Neutrophil (primary cell): ENCODE measurements around the gene JOSD1.

Experiments
- H3K27ac ChIP-seq: fragments of 200-600 bp; sonication (generic); 2 replicates; pipeline ENCODE4 v1.5.1; 2016; ENCODE audit warnings: mild to moderate bottlenecking, moderate library complexity
- H3K27me3 ChIP-seq: fragments of 200-600 bp; sonication (generic); 2 replicates; pipeline ENCODE4 v1.6.0; 2016; ENCODE audit warnings: mild to moderate bottlenecking
- H3K36me3 ChIP-seq: fragments of 200-600 bp; sonication (generic); 2 replicates; pipeline ENCODE4 v1.5.1; 2017
- H3K4me1 ChIP-seq, 2 experiments: fragments of 200-600 bp in 1 of 2; sonication (generic) in 1 of 2; 1 replicate in 1 of 2; 2 replicates in 1 of 2; pipeline versions ENCODE4 v1.5.1 to v1.6.1; 2013 to 2016; ENCODE audit warnings: low read depth in 1 of 2, low read length in 1 of 2, mild to moderate bottlenecking in 1 of 2, moderate library complexity in 1 of 2; ENCODE audit not compliant: control insufficient read depth in 1 of 2, insufficient read depth in 1 of 2
- H3K4me3 ChIP-seq, 2 experiments: fragments of 200-600 bp in 1 of 2; sonication (generic) in 1 of 2; 1 replicate in 1 of 2; 2 replicates in 1 of 2; pipeline ENCODE4 v1.5.1; 2013 to 2016; ENCODE audit warnings: low read depth in 1 of 2, low read length in 1 of 2, mild to moderate bottlenecking in 1 of 2, moderate library complexity in 1 of 2
- H3K9me3 ChIP-seq: fragments of 200-600 bp; sonication (generic); 2 replicates; pipeline ENCODE4 v1.5.1; 2016
- TF ChIP-seq, protein P1 (sequence below): fragments of 200-600 bp; sonication (generic); IDR thresholded peaks from 2 replicates; pipeline ENCODE4 v1.5.1; 2016; ENCODE audit warnings: antibody characterized with exemption

JOSD1 gene

DNA sequence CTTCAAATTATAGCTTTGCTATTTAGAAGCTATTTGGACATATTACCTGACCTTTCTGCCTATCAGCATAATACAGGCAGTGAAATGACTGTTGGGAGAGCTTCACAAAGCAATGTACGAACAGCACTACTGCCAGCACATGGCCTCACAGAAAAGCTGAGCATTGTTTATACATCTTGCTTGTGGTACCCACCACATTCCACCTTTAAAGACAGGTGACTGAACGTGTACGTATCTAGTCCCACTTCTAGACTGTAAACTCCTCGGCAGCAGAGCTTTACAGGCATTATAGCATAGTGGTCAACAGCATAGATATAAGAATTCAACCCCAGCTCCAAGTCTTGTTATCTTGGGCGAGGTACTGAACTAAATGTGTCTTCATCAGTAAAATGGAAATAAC lies 1.6 kb downstream of the JOSD1 start:
- Histone ChIP-seq H3K4me3 (no peak overlapping the region), H3K4me1 (peaks cover 32 to 36% of the 10 kb centered on the region in 2 experiments), H3K27ac (peak overlapping the region; percentile 98)

DNA sequence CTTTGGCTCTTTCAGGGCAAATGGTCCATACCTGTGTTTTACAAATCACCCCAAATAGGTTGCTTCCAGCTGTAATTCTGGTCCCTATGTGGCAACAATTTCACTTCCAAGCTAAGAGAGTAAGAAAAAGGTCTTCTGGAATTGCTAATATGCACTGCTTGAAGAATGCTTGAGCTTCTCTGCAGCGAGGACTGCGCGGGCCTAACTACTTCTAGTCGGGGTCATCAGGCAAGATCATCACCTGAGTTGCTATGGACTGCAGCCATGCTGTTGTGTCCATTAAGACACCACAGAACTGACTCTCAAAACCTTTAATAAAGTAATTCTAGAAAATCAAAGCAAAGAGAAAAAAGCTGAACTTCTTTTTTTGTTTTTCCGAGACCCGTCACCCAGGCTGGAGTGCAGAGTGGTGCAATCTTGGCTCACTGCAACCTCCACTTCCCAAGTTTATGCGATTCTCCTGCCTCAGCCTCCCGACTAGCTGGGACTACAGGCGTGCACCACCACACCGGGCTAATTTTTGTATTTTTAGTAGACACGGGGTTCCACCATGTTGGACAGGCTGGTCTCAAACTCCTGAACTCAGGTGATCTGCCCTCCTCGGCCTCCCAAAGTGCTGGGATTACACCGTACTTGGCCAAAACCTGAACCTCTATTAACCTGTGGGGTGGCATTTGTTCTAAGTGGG lies 2.2 kb downstream of the JOSD1 start:
- Histone ChIP-seq H3K9me3 (no peaks in the 10 kb centered on the region), H3K27me3 (no peaks in the 10 kb centered on the region), H3K4me3 (no peak overlapping the region), H3K27ac (no peak overlapping the region), H3K36me3 (no peaks in the 10 kb centered on the region), H3K4me1 (peaks cover 32 to 36% of the 10 kb centered on the region in 2 experiments)
- TF ChIP-seq, protein P1, sequence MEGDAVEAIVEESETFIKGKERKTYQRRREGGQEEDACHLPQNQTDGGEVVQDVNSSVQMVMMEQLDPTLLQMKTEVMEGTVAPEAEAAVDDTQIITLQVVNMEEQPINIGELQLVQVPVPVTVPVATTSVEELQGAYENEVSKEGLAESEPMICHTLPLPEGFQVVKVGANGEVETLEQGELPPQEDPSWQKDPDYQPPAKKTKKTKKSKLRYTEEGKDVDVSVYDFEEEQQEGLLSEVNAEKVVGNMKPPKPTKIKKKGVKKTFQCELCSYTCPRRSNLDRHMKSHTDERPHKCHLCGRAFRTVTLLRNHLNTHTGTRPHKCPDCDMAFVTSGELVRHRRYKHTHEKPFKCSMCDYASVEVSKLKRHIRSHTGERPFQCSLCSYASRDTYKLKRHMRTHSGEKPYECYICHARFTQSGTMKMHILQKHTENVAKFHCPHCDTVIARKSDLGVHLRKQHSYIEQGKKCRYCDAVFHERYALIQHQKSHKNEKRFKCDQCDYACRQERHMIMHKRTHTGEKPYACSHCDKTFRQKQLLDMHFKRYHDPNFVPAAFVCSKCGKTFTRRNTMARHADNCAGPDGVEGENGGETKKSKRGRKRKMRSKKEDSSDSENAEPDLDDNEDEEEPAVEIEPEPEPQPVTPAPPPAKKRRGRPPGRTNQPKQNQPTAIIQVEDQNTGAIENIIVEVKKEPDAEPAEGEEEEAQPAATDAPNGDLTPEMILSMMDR, result no peak

More for the DNA sequence above, 1.6 kb downstream of the JOSD1 start:
- TF ChIP-seq, protein P1, result no peak
- Histone ChIP-seq H3K27me3 (no peaks in the 10 kb centered on the region), H3K9me3 (no peaks in the 10 kb centered on the region), H3K36me3 (no peaks in the 10 kb centered on the region)

DNA sequence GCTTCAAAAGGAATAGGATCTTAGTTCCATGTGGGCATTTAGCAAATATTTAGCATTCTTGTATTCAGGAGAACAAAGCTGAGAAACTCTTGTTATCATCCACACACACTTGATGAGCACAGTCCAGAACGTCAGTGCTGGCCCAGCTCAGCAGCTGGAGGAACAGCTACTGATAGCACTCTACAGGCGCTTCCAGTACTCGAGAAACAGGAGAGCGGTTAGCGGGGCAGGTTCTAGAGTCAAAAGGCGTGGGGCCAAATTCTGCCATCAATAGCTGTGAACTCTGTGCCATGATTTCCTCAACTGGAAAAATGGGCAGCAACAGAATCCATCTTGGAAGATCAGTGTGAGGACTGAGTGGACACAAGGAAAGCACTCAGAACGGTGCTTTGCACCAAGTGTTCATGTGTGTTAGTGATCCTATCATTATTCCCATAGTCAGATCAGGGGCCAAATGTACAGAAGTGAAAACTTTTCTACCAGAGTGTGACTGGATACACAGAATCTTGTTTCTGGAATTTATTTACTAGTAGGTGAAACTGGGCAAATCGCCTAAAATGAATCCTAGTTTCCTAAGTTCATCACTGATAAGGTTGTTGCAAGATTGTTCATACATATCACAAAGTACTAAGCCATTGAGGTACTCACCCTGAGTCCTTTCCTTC lies 3.2 kb downstream of the JOSD1 start:
- no peaks in the 10 kb centered on the region for H3K27me3 ChIP-seq
- TF ChIP-seq, protein P1, result no peak
- no peaks in the 10 kb centered on the region for H3K9me3 ChIP-seq
- peaks cover 32 to 36% of the 10 kb centered on the region in 2 experiments for H3K4me1 ChIP-seq
- H3K36me3 ChIP-seq, result no peaks in the 10 kb centered on the region
- no peak overlapping the region for H3K4me3 ChIP-seq
- no peak overlapping the region for H3K27ac ChIP-seq

DNA sequence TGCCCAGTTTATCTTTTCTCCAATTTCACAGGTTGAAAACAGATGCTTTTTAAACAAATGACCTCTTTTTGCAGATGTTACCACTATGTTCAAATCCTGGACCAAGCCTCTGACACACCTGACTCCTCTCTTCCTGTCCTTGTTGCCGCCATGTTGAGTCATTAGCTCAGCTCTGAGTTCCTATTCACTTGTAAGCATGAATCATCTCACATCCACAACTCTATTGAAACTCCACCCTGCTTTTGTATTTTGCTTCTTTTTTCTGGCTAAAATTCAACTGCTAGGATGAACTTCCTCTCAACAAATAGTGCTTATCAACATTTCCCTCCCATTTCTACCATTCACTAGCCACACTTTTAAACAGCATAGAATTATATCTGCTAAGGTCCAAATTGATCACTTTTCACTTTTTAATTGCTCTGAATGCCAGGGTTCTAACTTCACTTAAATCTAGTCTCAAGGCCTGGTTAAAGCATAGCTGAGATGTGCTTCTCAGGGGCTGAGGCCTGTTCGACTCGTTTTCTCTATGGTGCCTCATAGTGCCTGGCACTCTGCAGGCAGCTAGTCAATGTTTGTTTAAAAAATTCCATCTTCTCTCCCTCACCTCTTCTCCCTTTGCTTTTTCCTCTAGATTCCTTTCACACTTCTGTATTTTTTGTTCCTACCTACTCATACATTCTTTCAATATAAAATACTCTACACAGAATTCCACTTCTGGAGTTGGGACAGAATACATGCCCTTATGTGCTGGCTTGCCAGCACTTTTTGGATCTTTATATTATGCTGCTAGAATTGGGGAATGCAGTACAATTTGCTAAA lies 3.9 kb downstream of the JOSD1 start:
- TF ChIP-seq, protein P1, result no peak
- Histone ChIP-seq H3K27me3 (no peaks in the 10 kb centered on the region), H3K27ac (peak overlapping the region; percentile 30), H3K4me1 (peaks cover 30 to 34% of the 10 kb centered on the region in 2 experiments), H3K36me3 (no peaks in the 10 kb centered on the region), H3K4me3 (no peak overlapping the region), H3K9me3 (no peaks in the 10 kb centered on the region)

DNA sequence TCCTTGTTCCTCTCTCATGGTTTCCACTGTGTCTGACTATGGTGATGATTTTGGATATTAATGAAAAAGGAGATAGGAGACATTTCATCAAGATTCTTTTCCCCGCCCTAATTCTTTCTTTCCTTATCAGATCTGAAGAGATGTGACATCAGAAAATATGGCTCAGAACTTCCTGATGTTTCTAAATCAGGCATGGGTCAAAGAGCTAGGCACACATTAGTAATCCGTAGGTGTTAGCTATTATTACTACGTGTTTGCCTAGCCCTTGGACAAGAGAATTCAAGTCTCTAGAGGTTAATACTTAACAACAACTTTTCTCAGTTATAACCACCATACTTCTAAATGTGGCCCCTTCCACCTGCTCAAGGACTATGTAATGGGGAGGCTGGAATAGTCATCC lies 5.8 kb downstream of the JOSD1 start:
- Histone ChIP-seq H3K36me3 (no peaks in the 10 kb centered on the region), H3K4me3 (no peak overlapping the region), H3K4me1 (peaks cover 21 to 22% of the 10 kb centered on the region in 2 experiments), H3K9me3 (no peaks in the 10 kb centered on the region), H3K27ac (no peak overlapping the region), H3K27me3 (no peaks in the 10 kb centered on the region)
- TF ChIP-seq, protein P1, result no peak
